HG02610 (cell line): ENCODE data around the gene TPD52L2.
"Not testable (repeated sequence)": the region's sequence is repeated elsewhere in the genome, so short reads cannot be mapped to it uniquely, and the experiment has no call there.

Experiments used
- ATAC-seq: cut with Tn5 transposase; IDR thresholded peaks from one replicate; pipeline ENCODE4 v1.9.1; 2021; ENCODE audit warnings: mild to moderate bottlenecking, moderate library complexity; ENCODE audit not compliant: unreplicated experiment

TPD52L2 gene

GRCh38 chr20:63835021-63835858 is 29.8 kb upstream of the TPD52L2 start:
- no peak for ATAC-seq

GRCh38 chr20:63836458-63837344 is 28.4 kb upstream of the TPD52L2 start:
- no peak for ATAC-seq

- no peak for ATAC-seq
These were observed 27.6 kb upstream of the TPD52L2 start for GRCh38 chr20:63837479-63837878.

GRCh38 chr20:63839620-63840019 is 25.4 kb upstream of the TPD52L2 start:
- no peak for ATAC-seq

GRCh38 chr20:63840405-63840828 is 24.7 kb upstream of the TPD52L2 start:
- ATAC-seq, result no peak

GRCh38 chr20:63842258-63842657 is 22.8 kb upstream of the TPD52L2 start:
- no peak for ATAC-seq

GRCh38 chr20:63843222-63843621 is 21.8 kb upstream of the TPD52L2 start:
- ATAC-seq, result no peak

- no peak for ATAC-seq
These were observed 21.3 kb upstream of the TPD52L2 start for GRCh38 chr20:63843778-63844177.

GRCh38 chr20:63844511-63844991 is 20.5 kb upstream of the TPD52L2 start:
- no peak for ATAC-seq

GRCh38 chr20:63846128-63846771 is 18.8 kb upstream of the TPD52L2 start:
- no peak for ATAC-seq

GRCh38 chr20:63846888-63847236 is 18.2 kb upstream of the TPD52L2 start:
- ATAC-seq, result no peak

- no peak for ATAC-seq
These were observed 17.6 kb upstream of the TPD52L2 start for GRCh38 chr20:63847237-63848002.

- no peak for ATAC-seq
These were observed 16.8 kb upstream of the TPD52L2 start for GRCh38 chr20:63848003-63848911.

GRCh38 chr20:63850689-63851547 is 14.2 kb upstream of the TPD52L2 start:
- ATAC-seq, result peak; percentile 72

- ATAC-seq, result not testable (repeated sequence)
These were observed 13.5 kb upstream of the TPD52L2 start for GRCh38 chr20:63851548-63851943.

- ATAC-seq, result not testable (repeated sequence)
These were observed 11.4 kb upstream of the TPD52L2 start for GRCh38 chr20:63853733-63854068.

GRCh38 chr20:63854069-63854765 is 10.9 kb upstream of the TPD52L2 start:
- ATAC-seq, result no peak

GRCh38 chr20:63854766-63855362 is 10.2 kb upstream of the TPD52L2 start:
- no peak for ATAC-seq
